Common myeloid progenitor, CD34-positive (primary cell): ENCODE results near the gene TGFA.

Experiments used
- CTCF ChIA-PET: fragments of 350-600 bp; sonication (Branson Sonifier 250); formaldehyde crosslinking; loops from one replicate; lab custom pipeline; 2021; ENCODE audit warnings: antibody characterized with exemption; lab: Charles Lee
- POLR2A ChIA-PET: fragments of 350-600 bp; sonication (Branson Sonifier 250); formaldehyde crosslinking; loops from one replicate; lab custom pipeline; 2021; ENCODE audit warnings: antibody characterized with exemption; lab: Charles Lee
- DNase-seq, 3 donors: peaks; one replicate each; pipeline versions ENCODE4 v3.0.0 to v3.0.0-alpha.2; 2013
- H3K27ac ChIP-seq, 2 experiments: 1 replicate in 1 of 2; 2 replicates in 1 of 2; pipeline ENCODE4 v1.7.0; 2013; ENCODE audit warnings: inconsistent platforms in 2 of 2, low read length in 2 of 2, mild to moderate bottlenecking in 2 of 2, low read depth in 1 of 2, moderate library complexity in 1 of 2; ENCODE audit not compliant: severe bottlenecking in 2 of 2, insufficient read depth in 1 of 2, poor library complexity in 1 of 2
- H3K27me3 ChIP-seq, 5 experiments: replicated peaks in 2 of 5; 1 replicate in 3 of 5; 2 replicates in 2 of 5; pipeline versions ENCODE4 v1.6.1 to v1.7.0; 2013; ENCODE audit warnings: low read length in 4 of 5, mild to moderate bottlenecking in 2 of 5, moderate library complexity in 2 of 5, inconsistent platforms in 1 of 5; ENCODE audit not compliant: insufficient read depth in 5 of 5, control insufficient read depth in 4 of 5
- H3K36me3 ChIP-seq, 4 experiments: 1 replicate in 2 of 4; 2 replicates in 2 of 4; pipeline versions ENCODE4 v1.6.1 to v1.7.0; 2013; ENCODE audit warnings: low read length in 3 of 4, control low read depth in 1 of 4, mild to moderate bottlenecking in 1 of 4; ENCODE audit not compliant: control insufficient read depth in 4 of 4, insufficient read depth in 4 of 4
- H3K4me1 ChIP-seq, 4 experiments: 1 replicate in 3 of 4; 2 replicates in 1 of 4; pipeline versions ENCODE4 v1.6.1 to v1.7.1; 2013; ENCODE audit warnings: low read length in 3 of 4, mild to moderate bottlenecking in 3 of 4, control low read depth in 1 of 4, inconsistent platforms in 1 of 4, moderate library complexity in 1 of 4; ENCODE audit not compliant: control insufficient read depth in 4 of 4, insufficient read depth in 4 of 4; ENCODE audit errors: control extremely low read depth in 1 of 4
- H3K4me3 ChIP-seq, 7 experiments: 1 replicate in 4 of 7; 2 replicates in 3 of 7; pipeline versions ENCODE4 v1.5.1 to v1.7.0; 2013; ENCODE audit warnings: mild to moderate bottlenecking in 7 of 7, low read length in 6 of 7, moderate library complexity in 6 of 7, inconsistent platforms in 2 of 7, low read depth in 2 of 7, control low read depth in 1 of 7; ENCODE audit not compliant: insufficient read depth in 4 of 7, control insufficient read depth in 1 of 7; ENCODE audit errors: extremely low read depth in 1 of 7
- H3K9me3 ChIP-seq, 5 experiments: 1 replicate in 4 of 5; 2 replicates in 1 of 5; pipeline versions ENCODE4 v1.6.1 to v1.7.1; 2013; ENCODE audit warnings: low read length in 4 of 5, mild to moderate bottlenecking in 2 of 5, inconsistent platforms in 1 of 5, low read depth in 1 of 5, moderate library complexity in 1 of 5; ENCODE audit not compliant: control insufficient read depth in 4 of 5, insufficient read depth in 2 of 5; ENCODE audit errors: control extremely low read depth in 1 of 5
- WGBS: methylation state at CpG from one replicate; pipeline ENCODE4 v1.1.5; 2013; ENCODE audit not compliant: insufficient coverage; 5-methylcytosine and 5-hydroxymethylcytosine counted together

Gene TGFA

GRCh38 chr2:70442301-70443077 is 111.1 kb downstream of the TGFA start:
- Histone ChIP-seq H3K36me3 (no peaks in the 10 kb centered on the region), H3K9me3 (peaks cover 0 to 2% (median 0%) of the 10 kb centered on the region in 5 experiments), H3K27ac (no peak overlapping the region), H3K4me3 (no peak overlapping the region), H3K4me1 (peaks cover 0 to 16% (median 6%) of the 10 kb centered on the region in 4 experiments), H3K27me3 (no peaks in the 10 kb centered on the region)
- ChIA-PET CTCF (no interaction called here), POLR2A (no interaction called here)
- DNase-seq: no peak
- 98% methylated on average over 5 of the region's 8 CpGs for WGBS

DNA sequence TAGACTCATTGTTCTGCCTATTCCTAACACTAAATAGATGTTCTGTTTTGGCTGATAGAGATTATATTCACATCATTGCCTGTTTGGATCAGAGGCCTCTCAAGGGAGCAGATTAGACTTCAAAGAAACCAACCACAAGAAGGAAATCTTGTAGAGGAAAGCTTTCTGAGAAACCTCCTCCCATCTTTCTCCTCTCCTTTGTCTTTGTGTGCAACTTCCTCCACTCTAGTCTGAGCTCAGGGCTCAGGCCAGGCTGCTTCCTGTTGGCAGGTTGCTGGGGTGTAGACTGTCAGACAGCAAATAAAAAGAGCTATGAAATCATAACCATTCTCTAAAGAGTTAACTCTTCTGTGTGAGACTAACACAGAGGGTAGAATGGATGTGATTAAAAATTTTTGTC is 113.0 kb downstream of the TGFA start:
- CTCF ChIA-PET: interaction anchor here (0.5 to 0.6 kb wide), 2 partner anchors 55 to 1595 kb away, joined by 3 to 4 read pairs; no protein-coding TSS in a partner anchor
- no peak overlapping the region for H3K27ac ChIP-seq
- H3K4me1 ChIP-seq: peaks cover 0 to 16% (median 6%) of the 10 kb centered on the region in 4 experiments
- H3K27me3 ChIP-seq: no peaks in the 10 kb centered on the region
- no peak overlapping the region for H3K4me3 ChIP-seq
- POLR2A ChIA-PET: no interaction called here
- peak; percentile 6 to 48 (median 39) for DNase-seq
- H3K9me3 ChIP-seq: peaks cover 0 to 2% (median 0%) of the 10 kb centered on the region in 5 experiments
- H3K36me3 ChIP-seq: no peaks in the 10 kb centered on the region

DNA sequence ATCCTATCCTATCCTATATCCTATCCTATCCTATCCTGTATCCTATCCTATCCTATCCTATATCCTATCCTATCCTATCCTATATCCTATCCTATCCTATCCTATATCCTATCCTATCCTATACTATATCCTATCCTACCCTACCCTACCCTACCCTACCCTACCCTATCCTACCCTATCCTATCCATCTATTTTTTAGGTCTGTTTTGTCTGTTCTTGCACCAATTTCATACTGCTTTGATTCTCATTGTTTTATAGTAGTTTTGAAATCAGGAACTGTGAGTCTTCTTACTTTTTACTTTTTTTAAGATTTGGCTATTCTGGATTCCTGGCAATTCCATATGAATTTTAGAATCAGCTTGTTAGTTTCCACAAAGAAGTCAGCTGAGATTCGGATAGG is 118.5 kb downstream of the TGFA start:
- H3K4me1 ChIP-seq: peaks cover 0 to 5% (median 2%) of the 10 kb centered on the region in 4 experiments
- no peak overlapping the region for H3K4me3 ChIP-seq
- peaks cover 0 to 2% (median 0%) of the 10 kb centered on the region in 5 experiments for H3K9me3 ChIP-seq
- H3K27ac ChIP-seq: no peak overlapping the region
- H3K27me3 ChIP-seq: no peaks in the 10 kb centered on the region
- no CpG with 5 or more reads among the region's 1 CpG for WGBS
- CTCF ChIA-PET: no interaction called here
- peak in 1 of 3 donors; percentile 67 for DNase-seq
- POLR2A ChIA-PET: no interaction called here
- H3K36me3 ChIP-seq: no peaks in the 10 kb centered on the region

DNA sequence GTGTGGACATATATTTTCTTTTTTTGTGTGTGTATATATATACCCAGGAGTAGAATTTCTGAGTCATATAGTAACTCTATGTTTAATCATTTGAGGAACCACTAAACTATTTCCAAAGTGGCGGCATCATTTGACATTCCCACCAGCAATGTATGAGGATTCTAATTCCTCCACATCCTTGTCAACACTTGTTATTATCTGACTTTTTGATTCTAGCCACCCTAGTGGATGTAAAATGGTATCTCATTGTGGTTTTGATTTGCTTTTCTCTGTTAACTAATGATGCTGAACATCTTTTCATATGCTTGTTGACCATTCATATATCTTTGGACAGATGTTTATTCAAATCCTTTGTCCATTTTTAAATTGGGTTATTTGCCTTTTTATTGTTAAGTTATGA is 120.3 kb downstream of the TGFA start:
- no peaks in the 10 kb centered on the region for H3K36me3 ChIP-seq
- CTCF ChIA-PET: no interaction called here
- no peaks in the 10 kb centered on the region for H3K27me3 ChIP-seq
- H3K9me3 ChIP-seq: peaks cover 0 to 4% (median 0%) of the 10 kb centered on the region in 5 experiments
- no CpG with 5 or more reads among the region's 1 CpG for WGBS
- no peaks in the 10 kb centered on the region for H3K4me1 ChIP-seq
- DNase-seq: peak in 1 of 3 donors; percentile 39
- H3K27ac ChIP-seq: no peak overlapping the region
- H3K4me3 ChIP-seq: no peak overlapping the region
- POLR2A ChIA-PET: interaction anchor here (0.6 kb wide), 1 partner anchor 17 kb away, joined by 4 read pairs; no protein-coding TSS in a partner anchor

DNA sequence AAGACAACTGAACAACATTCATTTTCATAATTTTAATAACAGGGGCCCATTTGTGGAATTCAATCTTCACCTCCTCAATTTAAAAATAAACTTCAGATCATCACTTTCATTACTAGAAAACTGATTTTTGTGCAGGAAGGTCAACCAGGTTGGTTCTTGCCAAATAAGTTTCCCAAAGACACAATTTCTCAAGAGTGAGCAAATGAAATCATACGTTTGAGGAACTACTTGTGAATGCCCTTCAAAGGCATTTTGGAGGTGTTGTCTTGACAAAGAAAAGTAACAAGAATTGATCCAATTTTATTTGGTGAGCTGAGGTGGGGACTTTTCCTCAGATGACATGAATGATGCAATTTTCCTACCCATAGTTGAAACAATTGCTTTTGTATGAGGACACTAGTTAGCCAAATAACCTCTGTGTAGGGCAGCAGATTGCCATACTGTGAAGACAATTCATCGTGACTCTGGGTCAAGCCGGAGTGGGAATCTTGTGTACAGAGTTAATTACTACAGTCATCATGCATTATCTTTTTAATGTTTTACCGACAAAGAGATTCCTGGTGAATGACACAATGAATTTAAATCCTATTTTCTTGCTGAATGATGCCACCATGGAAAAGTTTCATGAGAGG is 121.8 kb downstream of the TGFA start:
- Histone ChIP-seq H3K4me3 (no peak overlapping the region), H3K9me3 (peaks cover 0 to 4% (median 0%) of the 10 kb centered on the region in 5 experiments), H3K4me1 (no peaks in the 10 kb centered on the region), H3K36me3 (no peaks in the 10 kb centered on the region), H3K27me3 (no peaks in the 10 kb centered on the region), H3K27ac (no peak overlapping the region)
- CTCF ChIA-PET: no interaction called here
- 88% methylated on average over 4 of the region's 4 CpGs for WGBS
- POLR2A ChIA-PET: no interaction called here
- no peak for DNase-seq

GRCh38 chr2:70426341-70426740 is 127.3 kb downstream of the TGFA start:
- Histone ChIP-seq H3K9me3 (peaks cover 0 to 2% (median 0%) of the 10 kb centered on the region in 5 experiments), H3K27me3 (peaks cover 0 to 2% (median 0%) of the 10 kb centered on the region in 5 experiments), H3K27ac (no peak overlapping the region), H3K4me1 (no peaks in the 10 kb centered on the region), H3K36me3 (no peaks in the 10 kb centered on the region), H3K4me3 (no peak overlapping the region)
- DNase-seq: no peak
- no CpG with 5 or more reads among the region's 2 CpGs for whole genome bisulfite sequencing
- POLR2A ChIA-PET: no interaction called here
- CTCF ChIA-PET: no interaction called here
